SU-DHL-6 (cell line): ENCODE results near the gene CAMK1D.
A peak's percentile ranks its signal among the peaks of the same experiment; 100 is the strongest.

Source experiments
- H2AFZ ChIP-seq: fragments of 200-600 bp; sonication (generic); 2 replicates; pipeline ENCODE4 v1.6.1; 2014; ENCODE audit warnings: low read depth, mild to moderate bottlenecking, moderate library complexity, mixed read lengths, antibody characterized with exemption, low read length; ENCODE audit not compliant: severe bottlenecking
- H3F3A ChIP-seq: fragments of 200-600 bp; shearing (Covaris generic); 2 replicates; pipeline ENCODE4 v1.6.0; 2016; ENCODE audit warnings: antibody characterized with exemption, mild to moderate bottlenecking; ENCODE audit not compliant: insufficient read depth
- H3K27ac ChIP-seq: fragments of 200-600 bp; sonication (generic); 2 replicates; pipeline ENCODE4 v1.5.1; 2016; ENCODE audit warnings: low read depth, mild to moderate bottlenecking, low read length, moderate library complexity, mixed read lengths
- H3K27me3 ChIP-seq: fragments of 200-600 bp; sonication (generic), shearing (Covaris generic); 2 replicates; pipeline ENCODE4 v1.6.0; 2014; ENCODE audit warnings: mild to moderate bottlenecking, low read length
- H3K36me3 ChIP-seq: fragments of 200-600 bp; sonication (generic); 2 replicates; pipeline ENCODE4 v1.6.1; 2014; ENCODE audit warnings: mild to moderate bottlenecking, low read length, mixed read lengths
- H3K4me2 ChIP-seq: fragments of 300-600, 200-600 bp; shearing (Covaris generic), sonication (generic); 2 replicates; pipeline ENCODE4 v1.6.0; 2014; ENCODE audit warnings: low read length, low read depth, mild to moderate bottlenecking; ENCODE audit not compliant: poor library complexity, severe bottlenecking
- H3K4me3 ChIP-seq: fragments of 200-600 bp; sonication (generic); 2 replicates; pipeline ENCODE4 v1.5.1; 2014; ENCODE audit warnings: antibody characterized with exemption, low read length, mild to moderate bottlenecking, mixed read lengths; ENCODE audit not compliant: insufficient read depth, poor library complexity, severe bottlenecking
- H3K79me2 ChIP-seq: fragments of 200-600 bp; sonication (generic); 2 replicates; pipeline ENCODE4 v1.6.1; 2014; ENCODE audit warnings: mild to moderate bottlenecking, low read length, moderate library complexity; ENCODE audit not compliant: insufficient read depth
- H3K9ac ChIP-seq: fragments of 200-600 bp; sonication (generic); 2 replicates; pipeline ENCODE4 v1.7.0; 2014; ENCODE audit warnings: mild to moderate bottlenecking, low read length
- H3K9me2 ChIP-seq: fragments of 200-600 bp; sonication (generic); replicated peaks from 2 replicates; pipeline ENCODE4 v1.6.1; 2014; ENCODE audit warnings: low read length; ENCODE audit not compliant: insufficient read depth
- H3K9me3 ChIP-seq: fragments of 200-600 bp; sonication (generic); 2 replicates; pipeline ENCODE4 v1.6.1; 2014; ENCODE audit warnings: low read length, mixed read lengths; ENCODE audit not compliant: insufficient read depth
- H4K20me1 ChIP-seq: fragments of 200-600 bp; sonication (generic); 2 replicates; pipeline ENCODE4 v1.6.1; 2014; ENCODE audit warnings: low read depth, mild to moderate bottlenecking, antibody characterized with exemption, low read length, moderate library complexity, mixed read lengths
- EZH2phosphoT487 ChIP-seq: fragments of 200-600 bp; sonication (generic), shearing (Covaris generic); conservative IDR thresholded peaks from 2 replicates; pipeline ENCODE4 v1.6.1; 2018; ENCODE audit warnings: mild to moderate bottlenecking, antibody characterized with exemption, low read length, moderate library complexity, mixed read lengths
- TF ChIP-seq, protein P1 (sequence below): fragments of 200-600 bp; sonication (generic); IDR thresholded peaks from one replicate; pipeline ENCODE4 v1.5.1; 2017; ENCODE audit warnings: antibody characterized with exemption, mild to moderate bottlenecking, low read length, moderate library complexity; ENCODE audit not compliant: insufficient read depth, poor library complexity, severe bottlenecking

The CAMK1D gene

DNA sequence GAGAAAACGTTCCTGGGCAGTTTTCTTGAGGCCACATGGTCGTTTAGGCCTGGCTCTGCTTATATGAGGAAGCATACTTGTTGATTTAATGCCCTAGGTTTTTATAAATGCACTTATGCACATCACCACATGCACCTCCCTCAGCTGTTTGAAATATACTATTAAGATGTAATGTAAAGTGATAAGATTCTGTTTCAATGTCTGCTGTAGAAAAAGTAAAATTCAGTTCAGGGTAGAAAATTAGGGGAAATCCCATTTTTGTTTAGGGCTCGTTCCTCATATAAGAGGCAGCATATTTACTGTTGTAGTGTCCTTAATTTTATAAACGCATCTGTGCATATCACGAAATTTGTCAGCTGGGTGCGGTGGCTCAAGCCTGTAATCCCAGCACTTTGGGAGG lies 7.8 kb upstream of the CAMK1D start:
- Histone ChIP-seq H3K4me2 (peak overlapping the region; percentile 81), H3K9me2 (no peaks in the 10 kb centered on the region), H3F3A (peaks cover 73% of the 10 kb centered on the region), H3K27me3 (no peaks in the 10 kb centered on the region), H3K4me3 (no peak overlapping the region), H2AFZ (no peak overlapping the region), H3K36me3 (peaks cover 3% of the 10 kb centered on the region; the same call in 1 of the 2 replicates), H3K9me3 (no peaks in the 10 kb centered on the region; the same call in 1 of the 2 replicates), H3K79me2 (no peaks in the 10 kb centered on the region), H3K9ac (peak overlapping the region; percentile 53), H4K20me1 (no peaks in the 10 kb centered on the region), H3K27ac (peak overlapping the region; percentile 99)
- TF ChIP-seq, protein P1, sequence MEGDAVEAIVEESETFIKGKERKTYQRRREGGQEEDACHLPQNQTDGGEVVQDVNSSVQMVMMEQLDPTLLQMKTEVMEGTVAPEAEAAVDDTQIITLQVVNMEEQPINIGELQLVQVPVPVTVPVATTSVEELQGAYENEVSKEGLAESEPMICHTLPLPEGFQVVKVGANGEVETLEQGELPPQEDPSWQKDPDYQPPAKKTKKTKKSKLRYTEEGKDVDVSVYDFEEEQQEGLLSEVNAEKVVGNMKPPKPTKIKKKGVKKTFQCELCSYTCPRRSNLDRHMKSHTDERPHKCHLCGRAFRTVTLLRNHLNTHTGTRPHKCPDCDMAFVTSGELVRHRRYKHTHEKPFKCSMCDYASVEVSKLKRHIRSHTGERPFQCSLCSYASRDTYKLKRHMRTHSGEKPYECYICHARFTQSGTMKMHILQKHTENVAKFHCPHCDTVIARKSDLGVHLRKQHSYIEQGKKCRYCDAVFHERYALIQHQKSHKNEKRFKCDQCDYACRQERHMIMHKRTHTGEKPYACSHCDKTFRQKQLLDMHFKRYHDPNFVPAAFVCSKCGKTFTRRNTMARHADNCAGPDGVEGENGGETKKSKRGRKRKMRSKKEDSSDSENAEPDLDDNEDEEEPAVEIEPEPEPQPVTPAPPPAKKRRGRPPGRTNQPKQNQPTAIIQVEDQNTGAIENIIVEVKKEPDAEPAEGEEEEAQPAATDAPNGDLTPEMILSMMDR: no peak
- TF ChIP-seq EZH2phosphoT487: no peak

DNA sequence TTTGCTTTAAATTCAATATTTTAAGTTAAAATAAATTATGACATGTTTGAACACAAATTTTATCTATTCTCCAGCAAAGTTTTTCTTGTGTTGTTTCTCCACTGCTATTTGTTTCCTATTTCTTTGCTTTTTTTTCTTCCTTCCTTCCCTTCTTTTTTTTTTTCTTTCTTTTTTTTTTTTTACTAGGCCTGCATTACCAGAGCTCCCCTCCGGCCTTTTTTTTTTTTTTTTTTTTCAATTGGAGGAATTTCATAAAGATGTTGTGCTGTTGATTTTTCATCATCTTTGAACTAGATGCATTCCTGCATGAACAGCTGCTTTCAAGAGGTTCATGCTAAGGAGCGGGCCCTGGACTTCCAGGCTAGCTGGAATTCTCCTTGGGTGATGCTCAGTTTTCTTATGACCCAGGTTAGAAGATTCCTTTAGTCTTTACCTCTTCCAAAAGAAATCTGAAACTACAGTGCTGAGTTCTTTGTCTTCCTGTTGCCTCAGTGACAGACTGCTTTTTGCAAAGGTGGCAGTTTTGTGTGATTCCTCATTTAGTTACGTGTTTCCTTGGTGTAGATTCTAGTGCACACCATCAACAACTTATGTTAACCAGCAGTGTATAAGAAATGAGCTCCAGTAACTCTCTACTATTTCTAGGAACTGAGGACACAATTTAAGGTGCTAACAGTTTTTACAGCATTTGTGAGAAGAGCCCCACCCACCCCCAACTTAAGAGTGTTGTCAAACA lies 4.8 kb upstream of the CAMK1D start:
- H3K9me2 ChIP-seq: no peaks in the 10 kb centered on the region
- H3K79me2 ChIP-seq: no peaks in the 10 kb centered on the region
- peaks cover 81% of the 10 kb centered on the region for H3F3A ChIP-seq
- TF ChIP-seq EZH2phosphoT487: no peak
- TF ChIP-seq, protein P1: no peak
- no peak overlapping the region for H3K4me3 ChIP-seq
- peak overlapping the region; percentile 36 for H3K4me2 ChIP-seq
- H3K27me3 ChIP-seq: no peaks in the 10 kb centered on the region
- H3K9me3 ChIP-seq: no peaks in the 10 kb centered on the region; the same call in 1 of the 2 replicates
- peak overlapping the region; percentile 94 for H3K27ac ChIP-seq
- H3K9ac ChIP-seq: no peak overlapping the region
- peaks cover 3% of the 10 kb centered on the region; the same call in 1 of the 2 replicates for H3K36me3 ChIP-seq
- H4K20me1 ChIP-seq: no peaks in the 10 kb centered on the region
- H2AFZ ChIP-seq: no peak overlapping the region

DNA sequence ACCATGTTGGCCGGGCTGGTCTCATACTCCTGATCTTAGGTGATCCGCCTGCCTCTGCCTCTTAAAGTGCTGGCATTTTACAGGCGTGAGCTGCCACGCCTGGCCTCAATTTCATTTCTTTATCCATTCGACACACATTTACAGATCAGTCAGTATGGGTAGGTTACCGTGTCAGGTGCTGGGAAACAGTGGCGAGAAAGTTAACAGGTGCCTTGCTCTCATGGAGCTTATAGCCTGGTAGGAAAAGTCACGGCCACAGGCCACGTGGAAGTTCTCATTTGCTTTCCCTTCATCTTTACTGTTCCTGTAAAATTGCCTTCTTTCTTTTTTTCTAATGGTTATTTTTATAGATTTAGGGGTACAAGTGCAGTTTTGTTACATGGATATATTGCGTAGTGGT lies 2.6 kb upstream of the CAMK1D start:
- H3K27ac ChIP-seq: peak overlapping the region; percentile 94
- H3K4me2 ChIP-seq: no peak overlapping the region
- peaks cover 21% of the 10 kb centered on the region for H3K79me2 ChIP-seq
- TF ChIP-seq, protein P1: no peak
- no peak for TF ChIP-seq EZH2phosphoT487
- no peak overlapping the region for H3K4me3 ChIP-seq
- H2AFZ ChIP-seq: no peak overlapping the region
- peaks cover 69% of the 10 kb centered on the region for H3F3A ChIP-seq
- no peak overlapping the region for H3K9ac ChIP-seq
- H4K20me1 ChIP-seq: no peaks in the 10 kb centered on the region
- H3K27me3 ChIP-seq: no peaks in the 10 kb centered on the region
- H3K36me3 ChIP-seq: peaks cover 3% of the 10 kb centered on the region; the same call in 1 of the 2 replicates
- H3K9me2 ChIP-seq: no peaks in the 10 kb centered on the region
- no peaks in the 10 kb centered on the region; the same call in 1 of the 2 replicates for H3K9me3 ChIP-seq
